C1 segment of cervical spinal cord (tissue), 14 donors: ENCODE measurements around the gene ARHGEF33.

ENCODE experiments used
- DNase-seq, 14 donors: peaks; one replicate each; lab custom pipeline; 2025; lab: John Stamatoyannopoulos, UW

Gene ARHGEF33

GRCh38 chr2:39015424-39015823 lies 125.7 kb downstream of the ARHGEF33 start:
- no peak for DNase-seq

GRCh38 chr2:39017334-39017733 lies 127.7 kb downstream of the ARHGEF33 start:
- no peak for DNase-seq

- DNase-seq = no peak
These were observed 129.0 kb downstream of the ARHGEF33 start for GRCh38 chr2:39018638-39019037.

GRCh38 chr2:39020383-39020782 lies 130.7 kb downstream of the ARHGEF33 start:
- DNase-seq = no peak

- no peak for DNase-seq
These were observed 133.1 kb downstream of the ARHGEF33 start for GRCh38 chr2:39022642-39023235.

- no peak for DNase-seq
These were observed 134.0 kb downstream of the ARHGEF33 start for GRCh38 chr2:39023649-39024048.

GRCh38 chr2:39024833-39025232 lies 135.2 kb downstream of the ARHGEF33 start:
- no peak for DNase-seq
